ENCODE measurements around the gene CIRBP.

- TF ChIP-seq CTCF (IDR thresholded peaks at IDR 0.05; ENCODE audit: poor library complexity) (no peak), EZH2 (IDR thresholded peaks at IDR 0.05; ENCODE audit: borderline replicate concordance) (no peak)
Observed at GRCh38 chr19:1292419-1293151, 23.5 kb downstream of the CIRBP start.
